GM23338 (cell line): Measurements from ENCODE around the gene CCDC60. TPM values are rescaled to one million over a fixed set of nuclear protein-coding genes. Genes with fewer than 3 reads are reported as not detected.

Experiments used
- ATAC-seq: fragments of 200-7000 bp; cut with Tn5 transposase; 3 replicates; pipeline ENCODE4 v1.9.1; 2020
- DNase-seq: peaks from one replicate; pipeline ENCODE4 v3.0.0-alpha.2; 2015; ENCODE audit warnings: low spot score
- H2AFZ ChIP-seq: fragments of 200-600 bp; sonication (generic); 2 replicates; pipeline ENCODE4 v1.8.0; 2016; ENCODE audit warnings: antibody characterized with exemption, mild to moderate bottlenecking, moderate library complexity
- H3F3A ChIP-seq: fragments of 200-600 bp; sonication (generic); replicated peaks from 2 replicates; pipeline ENCODE4 v1.8.0; 2017; ENCODE audit warnings: antibody characterized with exemption, mixed run types, low read depth
- H3K27ac ChIP-seq: fragments of 200-600 bp; sonication (generic); 2 replicates; pipeline ENCODE4 v1.6.1; 2016; ENCODE audit warnings: low read depth
- H3K27me3 ChIP-seq: fragments of 200-600 bp; sonication (generic); 2 replicates; pipeline ENCODE4 v1.8.0; 2016; ENCODE audit warnings: mild to moderate bottlenecking, mixed run types, moderate library complexity; ENCODE audit not compliant: insufficient read depth
- H3K36me3 ChIP-seq: fragments of 200-600 bp; sonication (generic); 2 replicates; pipeline ENCODE4 v1.8.0; 2016; ENCODE audit warnings: mild to moderate bottlenecking; ENCODE audit not compliant: insufficient read depth
- H3K4me1 ChIP-seq: fragments of 200-600 bp; sonication (generic); 2 replicates; pipeline ENCODE4 v1.8.0; 2016; ENCODE audit warnings: mild to moderate bottlenecking, moderate library complexity; ENCODE audit not compliant: insufficient read depth
- H3K4me2 ChIP-seq: fragments of 200-600 bp; sonication (generic); 2 replicates; pipeline ENCODE4 v1.7.1; 2017; ENCODE audit warnings: mixed run types
- H3K4me3 ChIP-seq: fragments of 200-600 bp; sonication (generic); 2 replicates; pipeline ENCODE4 v1.6.1; 2016; ENCODE audit warnings: mixed run types
- H3K79me2 ChIP-seq: fragments of 200-600 bp; sonication (generic); replicated peaks from 2 replicates; pipeline ENCODE4 v1.8.0; 2017; ENCODE audit warnings: mild to moderate bottlenecking; ENCODE audit not compliant: insufficient read depth
- H3K9me2 ChIP-seq: fragments of 200-600 bp; sonication (generic); 2 replicates; pipeline ENCODE4 v1.8.0; 2017; ENCODE audit not compliant: insufficient read depth
- H4K20me1 ChIP-seq: fragments of 200-600 bp; sonication (generic); replicated peaks from 2 replicates; pipeline ENCODE4 v1.8.0; 2017; ENCODE audit warnings: mild to moderate bottlenecking; ENCODE audit not compliant: insufficient read depth
- H3K27ac Mint-ChIP-seq: 2 replicates; pipeline ENCODE4 v1.8.0; 2020; ENCODE audit warnings: inconsistent platforms, mild to moderate bottlenecking, moderate library complexity, mixed read lengths
- H3K27me3 Mint-ChIP-seq: 3 replicates; pipeline ENCODE4 v1.8.0; 2022; ENCODE audit warnings: low read depth, mild to moderate bottlenecking, moderate library complexity, mixed read lengths, inconsistent platforms; ENCODE audit not compliant: insufficient read depth, poor library complexity
- H3K36me3 Mint-ChIP-seq: 3 replicates; pipeline ENCODE4 v1.8.0; 2021; ENCODE audit warnings: low read depth, mild to moderate bottlenecking, inconsistent platforms, moderate library complexity, mixed read lengths
- H3K4me1 Mint-ChIP-seq: 3 replicates; pipeline ENCODE4 v1.8.0; 2020; ENCODE audit warnings: mild to moderate bottlenecking, inconsistent platforms, mixed read lengths
- H3K4me3 Mint-ChIP-seq: 3 replicates; pipeline ENCODE4 v1.8.0; 2021; ENCODE audit warnings: moderate library complexity, mild to moderate bottlenecking, inconsistent platforms, mixed read lengths
- H3K9me3 Mint-ChIP-seq: 3 replicates; pipeline ENCODE4 v1.8.0; 2020; ENCODE audit warnings: moderate library complexity, mild to moderate bottlenecking, inconsistent platforms, mixed read lengths
- CTCF ChIP-seq, 2 experiments: fragments of 200-600 bp in 1 of 2; sonication (generic) in 1 of 2; conservative IDR thresholded peaks; 2 replicates each; pipeline versions ENCODE4 v1.5.1 to v1.6.1; 2016 to 2017; ENCODE audit warnings: antibody characterized with exemption in 2 of 2, low read depth in 2 of 2, mild to moderate bottlenecking in 2 of 2, moderate library complexity in 1 of 2
- EZH2 ChIP-seq: fragments of 200-600 bp; sonication (generic); IDR thresholded peaks from one replicate; pipeline ENCODE4 v1.8.0; 2017; ENCODE audit warnings: antibody characterized with exemption, mild to moderate bottlenecking, low read depth; ENCODE audit not compliant: unreplicated experiment
- EZH2phosphoT487 ChIP-seq: fragments of 200-600 bp; sonication (generic); IDR thresholded peaks from one replicate; pipeline ENCODE4 v1.8.1; 2018; ENCODE audit warnings: antibody characterized with exemption; ENCODE audit not compliant: unreplicated experiment
- NANOG ChIP-seq: IDR thresholded peaks from 2 replicates; pipeline ENCODE4 v1.6.1; 2016; ENCODE audit warnings: antibody characterized with exemption, borderline replicate concordance
- POLR2AphosphoS5 ChIP-seq: IDR thresholded peaks from 2 replicates; pipeline ENCODE4 v1.6.1; 2016; ENCODE audit warnings: antibody characterized with exemption, low read depth
- REST ChIP-seq: IDR thresholded peaks from one replicate; pipeline ENCODE4 v1.6.1; 2018; ENCODE audit warnings: antibody characterized with exemption; ENCODE audit not compliant: unreplicated experiment
- ZNF114 ChIP-seq: fragments of 250-450 bp; sonication (Bioruptor Pico); IDR thresholded peaks from 2 replicates; pipeline ENCODE4 v1.5.0; 2020; ENCODE audit warnings: mild to moderate bottlenecking, moderate library complexity
- polyA plus RNA-seq: library from polyadenylated mRNA; unstranded; fragments of >200 nt; fragmentation: Nextera tagmentation; extraction: Ambion mirVana; gene quantifications from 2 replicates; pipeline ENCODE4 v1.2.1, GENCODE V29; 2016
- total RNA-seq: library from RNA; depleted of rRNA; stranded (reverse); fragments of >200 nt; shearing (Covaris generic); gene quantifications from 2 replicates; pipeline ENCODE4 v1.2.3, GENCODE V29; 2014

CCDC60 gene
- total and polyA plus RNA-seq, 2 experiments from 2014 or later = 0.53 TPM; not detected in 1

GRCh38 chr12:119491814-119492213 is 157.3 kb downstream of the CCDC60 start:
- Histone ChIP-seq H3K36me3 (no peaks in the 10 kb centered on the region), H3F3A (no peaks in the 10 kb centered on the region), H4K20me1 (no peaks in the 10 kb centered on the region), H3K4me1 (peaks cover 5% of the 10 kb centered on the region), H3K27ac (no peak overlapping the region), H3K9me2 (no peaks in the 10 kb centered on the region), H2AFZ (0 out of 2 replicates have a peak overlapping the region, but pooled peaks have one; percentile 12), H3K79me2 (no peaks in the 10 kb centered on the region), H3K4me2 (no peak overlapping the region), H3K4me3 (no peak overlapping the region), H3K27me3 (no peaks in the 10 kb centered on the region)
- no peak overlapping the region for H3K27ac Mint-ChIP-seq
- H3K4me1 Mint-ChIP-seq = peaks cover 10% of the 10 kb centered on the region
- no peak overlapping the region for H3K4me3 Mint-ChIP-seq
- peaks cover 3% of the 10 kb centered on the region; the same call in 1 of the 3 replicates for H3K9me3 Mint-ChIP-seq
- no peaks in the 10 kb centered on the region for H3K36me3 Mint-ChIP-seq
- TF ChIP-seq CTCF (conservative IDR thresholded peaks at IDR 0.05; ENCODE audit: low read depth in 2 of 2) (no peak), NANOG (no peak), ZNF114 (no peak), EZH2phosphoT487 (no peak)
- ATAC-seq (no peak), DNase-seq (no peak)
- peaks cover 2% of the 10 kb centered on the region for H3K27me3 Mint-ChIP-seq

GRCh38 chr12:119500209-119500608 is 165.7 kb downstream of the CCDC60 start:
- Histone ChIP-seq H3K4me2 (no peak overlapping the region), H3K4me1 (peaks cover 17% of the 10 kb centered on the region), H3K27ac (no peak overlapping the region), H3K79me2 (no peaks in the 10 kb centered on the region), H3F3A (no peaks in the 10 kb centered on the region), H3K27me3 (no peaks in the 10 kb centered on the region), H3K4me3 (no peak overlapping the region), H2AFZ (peak overlapping the region; percentile 94), H4K20me1 (no peaks in the 10 kb centered on the region), H3K36me3 (no peaks in the 10 kb centered on the region), H3K9me2 (no peaks in the 10 kb centered on the region)
- Mint-ChIP-seq H3K36me3 (no peaks in the 10 kb centered on the region), H3K9me3 (no peaks in the 10 kb centered on the region), H3K27me3 (peaks cover 3% of the 10 kb centered on the region), H3K27ac (no peak overlapping the region), H3K4me3 (no peak overlapping the region), H3K4me1 (peaks cover 22% of the 10 kb centered on the region)
- ATAC-seq = no peak
- TF ChIP-seq POLR2AphosphoS5 (no peak), NANOG (no peak), REST (no peak), ZNF114 (no peak), CTCF (conservative IDR thresholded peaks at IDR 0.05; ENCODE audit: low read depth in 2 of 2) (peak; percentile 32 to 48), EZH2phosphoT487 (no peak), EZH2 (no peak)
- peak; percentile 27 for DNase-seq
